Upper lobe of left lung (tissue), 6 donors: ENCODE results near the gene VPS37D. TPM values are rescaled to one million over a fixed set of nuclear protein-coding genes. Genes with fewer than 3 reads are reported as not detected.
"Not testable (repeated sequence)": the region's sequence is repeated elsewhere in the genome, so short reads cannot be mapped to it uniquely, and the experiment has no call there.

Source experiments
- ATAC-seq, 2 donors: fragments of 200-7000 bp; cut with Tn5 transposase; one replicate each; pipeline ENCODE4 v1.9.1; 2022; ENCODE audit warnings: mild to moderate bottlenecking in 2 of 2, moderate library complexity in 2 of 2; ENCODE audit not compliant: low FRiP score in 2 of 2
- DNase-seq, 2 donors: peaks; one replicate each; pipeline ENCODE4 v3.0.0-alpha.2; 2019 to 2020
- H3K27ac ChIP-seq, 4 donors: fragments of 200-600 bp; sonication (generic); one replicate each; pipeline ENCODE4 v1.5.1; 2016 to 2019
- H3K27me3 ChIP-seq, 4 donors: fragments of 200-600 bp; sonication (generic); one replicate each; pipeline ENCODE4 v1.5.1; 2017 to 2019
- H3K36me3 ChIP-seq, 4 donors: fragments of 200-600 bp; sonication (generic); one replicate each; pipeline ENCODE4 v1.5.1; 2016 to 2019
- H3K4me1 ChIP-seq, 4 donors: fragments of 200-600 bp; sonication (generic); one replicate each; pipeline ENCODE4 v1.5.1; 2018 to 2019
- H3K4me3 ChIP-seq, 4 donors: fragments of 200-600 bp; sonication (generic); one replicate each; pipeline ENCODE4 v1.5.1; 2017 to 2019; ENCODE audit warnings: mild to moderate bottlenecking in 2 of 4, moderate library complexity in 1 of 4
- H3K9me3 ChIP-seq, 4 donors: fragments of 200-600 bp; sonication (generic); one replicate each; pipeline ENCODE4 v1.5.1; 2018 to 2019
- CTCF ChIP-seq, 6 experiments: fragments of 450-650 bp in 4 of 6; fragments of 200-600 bp in 2 of 6; sonication (generic) in 2 of 6; IDR thresholded peaks; one replicate each; pipeline ENCODE4 v1.5.1; 2016 to 2019; ENCODE audit warnings: antibody characterized with exemption in 6 of 6
- EP300 ChIP-seq, 4 donors: sonication (generic); formaldehyde crosslinking; IDR thresholded peaks; one replicate each; pipeline ENCODE4 v1.5.1; 2017; ENCODE audit warnings: antibody characterized with exemption in 4 of 4, control low read depth in 2 of 4
- POLR2A ChIP-seq, 4 donors: fragments of 450-650 bp; IDR thresholded peaks; one replicate each; pipeline ENCODE4 v1.5.1; 2016 to 2017; ENCODE audit warnings: antibody characterized with exemption in 4 of 4, mild to moderate bottlenecking in 2 of 4
- POLR2AphosphoS5 ChIP-seq, 2 donors: sonication (generic); formaldehyde crosslinking; IDR thresholded peaks; one replicate each; pipeline ENCODE4 v1.5.1; 2017; ENCODE audit warnings: antibody characterized with exemption in 2 of 2
- WGBS, 2 donors: methylation state at CpG; one replicate each; pipeline ENCODE4 v1.1.5; 2017 to 2018; 5-methylcytosine and 5-hydroxymethylcytosine counted together
- total RNA-seq, 6 donors: library from RNA; depleted of rRNA in 4 of 6; stranded (reverse); fragments of >200 nt in 4 of 6; gene quantifications; one replicate each; pipeline versions ENCODE4 v1.1.0 to v1.2.1, GENCODE V29; 2016 to 2021
- donor health status: DM: no; HTN: no; CAD: no; lungs with moderate emphysema.
- donor health status: DM: no; HTN: yes; CAD: no; lungs with severe emphysema.

Gene VPS37D
- 1 to 10 TPM; 1.0 to 4.3 (median 1.5) TPM for total RNA-seq

GRCh38 chr7:73667344-73668102, at the start of gene VPS37D:
VPS37D (plus strand) TSS chr7:73667831; CDS start chr7:73667959, 128 bp downstream.
- Histone ChIP-seq H3K9me3 (no peaks in the 10 kb centered on the region), H3K27me3 (no peaks in the 10 kb centered on the region), H3K36me3 (no peaks in the 10 kb centered on the region), H3K4me3 (peak within 1 kb of the TSS; percentile 47 to 72 (median 70)), H3K4me1 (peaks cover 4 to 22% (median 14%) of the 10 kb centered on the region in 4 donors), H3K27ac (peak within 1 kb of the TSS in 1 of 4 donors; percentile 55)
- TF ChIP-seq POLR2AphosphoS5 (IDR thresholded peaks at IDR 0.05) = peak in 1 of 2 donors; percentile 14
- peak; percentile 93 to 99 (median 98) for TF ChIP-seq CTCF (IDR thresholded peaks at IDR 0.05)
- peak in 1 of 4 donors; percentile 21 for TF ChIP-seq EP300 (IDR thresholded peaks at IDR 0.05)
- TF ChIP-seq POLR2A (IDR thresholded peaks at IDR 0.05) = no peak
- DNase-seq (peak; percentile 93 to 99), ATAC-seq (peak; percentile 94 to 98)
- WGBS, 2 donors = 9 to 10% methylated on average over 21 to 28 of the region's 79 CpGs

GRCh38 chr7:73618538-73618937, 49.1 kb upstream of the VPS37D start:
- Histone ChIP-seq H3K27me3 (peaks cover 0 to 11% (median 7%) of the 10 kb centered on the region in 4 donors), H3K36me3 (no peaks in the 10 kb centered on the region), H3K4me1 (peaks cover 7 to 12% (median 10%) of the 10 kb centered on the region in 4 donors), H3K27ac (no peak overlapping the region), H3K9me3 (no peaks in the 10 kb centered on the region), H3K4me3 (no peak overlapping the region)
- ATAC-seq = no peak
- DNase-seq = no peak
- WGBS, 2 donors = 66 to 72% methylated on average over 4 of the region's 4 CpGs
- no peak for TF ChIP-seq POLR2A (IDR thresholded peaks at IDR 0.05)
- TF ChIP-seq CTCF (IDR thresholded peaks at IDR 0.05) = no peak
- no peak for TF ChIP-seq POLR2AphosphoS5 (IDR thresholded peaks at IDR 0.05)
- no peak for TF ChIP-seq EP300 (IDR thresholded peaks at IDR 0.05)

GRCh38 chr7:73619394-73619793, 48.2 kb upstream of the VPS37D start:
- not testable (repeated sequence) for ATAC-seq, H3K4me3 ChIP-seq, H3K27ac ChIP-seq, H3K36me3 ChIP-seq, DNase-seq, H3K9me3 ChIP-seq
- 82 to 88% methylated on average over 11 of the region's 11 CpGs for WGBS, 2 donors
- Histone ChIP-seq H3K4me1 (peaks cover 15 to 21% (median 19%) of the 10 kb centered on the region in 4 donors), H3K27me3 (peaks cover 0 to 20% (median 15%) of the 10 kb centered on the region in 4 donors)

- H3K27me3 ChIP-seq = peaks cover 0 to 28% (median 16%) of the 10 kb centered on the region in 4 donors
- H3K36me3 ChIP-seq = no peaks in the 10 kb centered on the region
- ATAC-seq = no peak
- no peak overlapping the region for H3K27ac ChIP-seq
- TF ChIP-seq EP300 (IDR thresholded peaks at IDR 0.05) (no peak), POLR2AphosphoS5 (IDR thresholded peaks at IDR 0.05) (no peak), CTCF (IDR thresholded peaks at IDR 0.05) (no peak), POLR2A (IDR thresholded peaks at IDR 0.05) (no peak)
- 63 to 70% methylated on average over 5 to 6 of the region's 7 CpGs for WGBS, 2 donors
- no peaks in the 10 kb centered on the region for H3K9me3 ChIP-seq
- DNase-seq = no peak
- peaks cover 15 to 24% (median 21%) of the 10 kb centered on the region in 4 donors for H3K4me1 ChIP-seq
- no peak overlapping the region for H3K4me3 ChIP-seq
Observed at GRCh38 chr7:73621168-73622063, 46.2 kb upstream of the VPS37D start.

- DNase-seq (no peak), ATAC-seq (no peak)
- TF ChIP-seq POLR2AphosphoS5 (IDR thresholded peaks at IDR 0.05) (no peak), POLR2A (IDR thresholded peaks at IDR 0.05) (no peak), EP300 (IDR thresholded peaks at IDR 0.05) (no peak), CTCF (IDR thresholded peaks at IDR 0.05) (no peak)
- Histone ChIP-seq H3K4me1 (peaks cover 15 to 24% (median 21%) of the 10 kb centered on the region in 4 donors), H3K9me3 (no peaks in the 10 kb centered on the region), H3K36me3 (no peaks in the 10 kb centered on the region), H3K27me3 (peaks cover 0 to 28% (median 16%) of the 10 kb centered on the region in 4 donors), H3K27ac (no peak overlapping the region), H3K4me3 (peak overlapping the region in 2 of 4 donors; percentile 63 to 65)
- 20 to 26% methylated on average over 2 of the region's 2 CpGs for WGBS, 2 donors
Observed at GRCh38 chr7:73622527-73622908, 45.1 kb upstream of the VPS37D start.
